ENCODE measurements around the gene PFKFB1.

Gene PFKFB1

GRCh38 chrX:54922547-54922946, 71.4 kb downstream of the PFKFB1 start:
- no peak for DNase-seq (ENCODE audit: low read depth)

- DNase-seq (ENCODE audit: low read depth): peak; percentile 15
Measured at GRCh38 chrX:54921427-54922021, 72.5 kb downstream of the PFKFB1 start.

GRCh38 chrX:54920610-54921426, 73.2 kb downstream of the PFKFB1 start, which contains the start of gene TRO:
TRO (plus strand) TSS chrX:54920824; CDS start chrX:54922247, 1,423 bp downstream.
- DNase-seq (ENCODE audit: low read depth): no peak

GRCh38 chrX:54909941-54910340, 84.0 kb downstream of the PFKFB1 start:
- no peak for DNase-seq (ENCODE audit: low read depth)

GRCh38 chrX:54894159-54894558, 99.8 kb downstream of the PFKFB1 start:
- no peak for DNase-seq (ENCODE audit: low read depth)

GRCh38 chrX:54891573-54891972, 102.4 kb downstream of the PFKFB1 start:
- no peak for DNase-seq (ENCODE audit: low read depth)

GRCh38 chrX:54885740-54886139, 108.2 kb downstream of the PFKFB1 start:
- no peak for DNase-seq (ENCODE audit: low read depth)

Measured in activated T-helper 9 cell treated with anti-CD3 and anti-CD28 coated beads, Interleukin-2, amount 50 U/mL, for 16 hours (primary cell).